PC-9 (cell line): ENCODE results near the gene C8G.

Experiments
- CTCF ChIP-seq: fragments of 200-600 bp; sonication (generic); conservative IDR thresholded peaks from 2 replicates; pipeline ENCODE4 v1.6.1; 2017; ENCODE audit warnings: mixed run types, antibody characterized with exemption, mild to moderate bottlenecking, moderate library complexity
- EZH2 ChIP-seq: fragments of 200-600 bp; sonication (generic); IDR thresholded peaks from 2 replicates; pipeline ENCODE4 v1.8.0; 2017; ENCODE audit warnings: antibody characterized with exemption, low read depth

- no peak for TF ChIP-seq CTCF
- TF ChIP-seq EZH2: no peak
Observed at GRCh38 chr9:136970361-136970760, 25.3 kb downstream of the C8G start.
